Measurements from ENCODE around the gene PPIL4.
"Not testable (repeated sequence)": the region's sequence is repeated elsewhere in the genome, so short reads cannot be mapped to it uniquely, and the experiment has no call there.

The PPIL4 gene

DNA sequence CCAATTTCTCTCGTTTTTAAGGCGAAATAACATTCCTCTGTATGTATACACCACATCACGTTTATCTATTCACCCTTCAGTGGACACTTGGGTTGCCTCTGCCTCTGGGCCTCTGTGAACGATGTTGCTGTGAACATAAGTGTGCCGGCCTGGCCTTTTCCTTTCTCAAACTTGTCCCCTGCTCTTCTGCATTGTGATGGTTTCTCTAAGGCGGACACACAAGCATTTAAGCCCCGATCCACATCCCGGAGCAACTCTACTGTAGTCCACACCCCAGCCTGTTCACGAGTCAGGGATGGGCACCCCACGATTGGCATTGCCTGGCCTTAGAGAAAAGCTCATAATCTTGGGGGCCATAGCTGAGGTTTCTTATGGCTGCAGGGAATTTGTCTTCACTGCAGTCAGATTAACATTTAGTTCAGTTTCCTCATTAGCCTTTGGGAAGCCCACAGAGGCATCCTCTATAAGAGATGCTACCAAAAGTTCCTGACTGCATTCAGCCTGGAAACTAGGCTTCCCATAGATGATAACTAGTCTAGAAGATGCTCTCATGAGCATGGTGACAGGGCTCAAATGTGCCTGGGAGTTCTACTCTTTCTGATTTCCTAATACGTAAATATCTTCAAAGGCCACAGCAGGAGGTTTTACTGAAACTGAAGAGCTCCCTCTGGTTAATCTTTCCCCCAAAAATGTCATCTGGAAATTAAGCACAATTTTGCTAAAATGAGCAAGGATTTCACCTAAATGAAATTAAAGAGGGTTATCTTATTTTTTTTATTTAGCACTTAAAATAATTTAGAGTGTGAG lies 61.8 kb downstream of the PPIL4 start:
- no peak for DNase-seq (ENCODE audit: low read depth in 2 of 2)

DNA sequence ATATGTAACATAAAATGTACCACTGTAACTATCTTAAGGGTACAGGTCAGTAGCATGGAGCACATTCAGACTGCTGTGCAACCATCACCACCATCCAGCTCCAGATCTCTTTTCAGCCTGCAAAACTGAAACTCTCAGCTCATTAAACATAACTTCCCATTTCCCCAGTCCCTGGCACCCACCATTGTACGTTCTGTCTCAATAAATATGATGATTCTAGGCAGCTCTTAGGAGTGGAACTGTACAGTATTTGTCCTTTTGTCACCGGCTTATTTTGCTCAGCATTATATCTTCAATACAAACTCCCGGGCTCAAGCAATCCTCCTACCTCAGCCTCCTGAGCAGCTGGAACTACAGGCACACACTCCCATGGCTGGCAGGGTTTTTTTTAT lies 62.5 kb downstream of the PPIL4 start:
- no peak for DNase-seq (ENCODE audit: low read depth in 2 of 2)

DNA sequence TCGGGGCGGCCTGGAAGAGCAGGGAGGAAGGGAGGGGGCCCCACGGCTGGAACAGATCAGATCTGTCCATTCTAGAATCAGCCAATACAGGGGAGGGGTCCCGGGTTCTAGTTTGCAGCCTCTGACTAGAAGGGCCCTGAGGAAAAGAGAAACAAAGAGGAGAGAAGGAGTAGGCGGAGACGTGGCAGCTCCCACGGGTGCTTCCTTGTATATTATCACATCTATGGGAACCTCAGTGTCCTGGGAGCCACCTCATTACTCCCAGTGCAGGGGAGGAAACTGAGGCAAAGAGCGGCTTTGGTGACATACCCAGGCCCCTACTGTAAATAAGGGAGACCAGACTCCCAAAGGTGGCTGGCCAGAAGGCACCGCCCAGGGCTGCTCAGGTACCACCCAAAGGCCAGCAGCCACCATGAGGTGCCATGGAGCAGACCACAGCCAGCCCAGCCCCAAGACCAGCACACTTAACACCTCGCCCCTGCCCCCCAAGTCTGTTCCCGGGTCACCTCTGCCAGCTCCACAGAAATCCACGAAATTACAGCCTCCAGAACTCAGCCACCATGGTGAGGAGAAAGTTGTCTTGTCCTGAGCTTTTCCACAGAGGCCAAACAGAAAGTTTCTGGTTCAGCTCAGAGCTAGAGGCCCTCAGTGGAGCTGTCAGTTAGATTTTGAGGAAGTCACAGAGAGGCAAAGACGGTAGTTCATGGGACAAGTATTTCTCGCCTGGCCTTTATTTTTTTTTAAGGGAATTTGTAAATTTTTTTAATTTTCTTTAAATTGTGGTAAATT lies 63.1 kb downstream of the PPIL4 start:
- DNase-seq (ENCODE audit: low read depth in 2 of 2): no peak

DNA sequence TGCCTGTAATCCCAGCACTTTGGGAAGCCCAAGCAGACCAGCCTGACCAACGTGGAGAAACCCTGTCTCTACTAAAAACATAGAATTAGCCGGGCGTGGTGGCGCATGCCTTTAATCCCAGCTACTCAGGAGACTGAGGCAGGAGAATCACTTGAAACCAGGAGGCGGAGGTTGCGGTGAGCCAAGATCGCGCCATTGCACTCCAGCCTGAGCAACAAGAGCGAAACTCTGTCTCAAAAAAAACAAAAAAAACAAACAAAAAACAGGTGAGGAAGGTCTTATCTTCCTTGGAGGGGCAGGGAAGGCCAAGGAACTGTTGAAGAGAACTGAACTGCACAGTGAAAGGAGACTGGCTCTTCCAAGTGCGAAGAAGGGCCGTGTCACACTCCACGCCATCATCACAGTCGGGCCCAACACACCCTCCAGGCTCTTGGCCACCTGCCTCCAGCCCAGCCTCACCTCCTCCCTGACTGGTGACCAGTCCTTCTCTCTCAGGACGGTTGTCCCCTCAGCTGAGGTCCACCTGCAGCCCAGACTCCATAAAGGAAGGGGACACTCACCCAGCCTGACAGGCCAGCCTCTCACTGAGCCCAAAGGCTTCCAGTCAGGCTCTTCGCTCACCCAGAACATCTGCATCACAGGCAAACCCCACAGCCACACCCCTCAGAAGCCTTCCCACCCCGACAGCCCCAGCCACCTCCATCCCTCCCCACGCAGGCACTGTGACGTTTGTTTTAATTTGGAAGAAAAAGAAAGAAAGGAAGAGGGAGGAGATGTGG lies 65.2 kb downstream of the PPIL4 start:
- peak in 1 of 2 donors; percentile 35 for DNase-seq (ENCODE audit: low read depth in 2 of 2)

DNA sequence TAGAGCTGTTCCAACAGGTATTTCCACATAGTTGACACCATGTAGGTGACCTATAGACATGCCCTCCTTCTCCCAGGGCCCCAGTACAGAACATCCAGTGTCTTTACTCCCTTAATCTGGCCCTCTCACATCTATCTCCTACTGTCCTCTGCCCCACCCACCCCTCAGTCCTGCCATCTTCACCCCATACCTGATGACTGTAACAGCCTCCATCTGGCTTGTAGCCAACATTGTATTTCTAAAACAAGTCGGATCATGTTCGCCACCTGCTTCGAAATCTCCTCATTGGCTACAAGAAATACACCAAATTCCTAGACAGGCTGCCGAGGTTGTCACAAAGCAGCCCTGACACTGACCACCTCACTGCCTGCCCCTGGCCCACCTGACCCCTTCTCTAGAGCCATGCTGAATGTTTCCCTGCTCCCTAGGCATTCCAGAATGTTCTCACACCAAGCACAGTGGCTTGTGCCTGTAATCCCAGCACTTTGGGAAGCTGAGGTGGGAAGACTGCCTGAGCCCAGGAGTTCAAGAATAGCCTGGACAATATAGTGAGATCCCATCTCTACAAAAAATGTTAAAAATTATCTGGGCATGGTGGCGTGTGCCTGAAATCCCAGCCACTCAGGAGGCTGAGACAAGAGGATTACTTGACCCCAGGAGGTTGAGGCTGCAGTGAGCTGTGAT lies 67.1 kb downstream of the PPIL4 start:
- DNase-seq (ENCODE audit: low read depth in 2 of 2): no peak

DNA sequence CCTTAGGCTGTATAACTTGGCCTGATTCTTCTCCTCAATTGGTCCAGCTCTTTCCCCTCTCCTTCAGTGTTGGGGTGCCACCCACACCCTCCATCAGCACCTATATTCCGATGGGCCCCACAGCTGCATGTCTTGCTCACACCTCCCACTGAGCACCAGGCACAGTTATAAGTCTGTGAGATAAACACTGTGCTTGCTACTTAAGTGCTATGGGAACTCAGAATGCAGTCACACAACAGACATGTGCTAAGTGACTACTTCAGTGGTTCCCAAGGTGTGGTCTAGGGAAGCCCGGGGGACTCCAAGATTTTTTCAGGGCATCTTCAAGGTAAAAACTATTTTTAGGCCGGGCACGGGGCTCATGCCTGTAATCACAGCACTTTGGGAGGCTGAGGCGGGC lies 68.3 kb downstream of the PPIL4 start:
- DNase-seq (ENCODE audit: low read depth in 2 of 2): no peak

DNA sequence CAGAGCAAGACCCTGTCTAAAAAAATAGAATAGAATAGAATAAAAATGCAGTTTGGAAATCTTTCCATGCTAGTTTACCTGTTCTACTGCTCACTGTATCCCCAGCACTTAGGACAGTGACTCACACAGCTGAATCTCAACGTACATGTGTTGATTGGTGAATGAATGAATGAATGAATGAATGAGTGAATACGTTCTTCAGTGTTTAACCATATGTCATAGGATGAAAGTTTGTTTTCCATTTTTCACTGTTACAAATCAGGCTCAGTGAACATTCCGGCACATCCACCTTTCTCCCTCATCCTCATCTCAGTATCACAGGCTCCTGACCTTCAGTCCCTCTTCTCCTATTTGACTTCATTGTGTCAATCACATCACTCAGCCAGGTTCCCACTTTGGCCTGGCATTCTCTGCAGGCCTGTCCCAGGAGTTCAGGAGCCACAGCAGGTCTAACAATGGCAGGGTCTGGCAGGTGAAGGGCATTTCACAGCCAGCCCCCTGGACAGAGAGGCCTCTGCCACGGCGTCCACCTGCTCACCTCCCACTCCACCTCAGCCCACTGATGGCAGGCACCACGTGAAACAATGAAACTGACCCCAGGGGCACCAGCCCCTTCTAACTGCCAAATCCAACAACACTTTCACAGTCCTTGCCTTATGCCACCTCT lies 68.9 kb downstream of the PPIL4 start:
- DNase-seq (ENCODE audit: low read depth in 2 of 2): no peak

DNA sequence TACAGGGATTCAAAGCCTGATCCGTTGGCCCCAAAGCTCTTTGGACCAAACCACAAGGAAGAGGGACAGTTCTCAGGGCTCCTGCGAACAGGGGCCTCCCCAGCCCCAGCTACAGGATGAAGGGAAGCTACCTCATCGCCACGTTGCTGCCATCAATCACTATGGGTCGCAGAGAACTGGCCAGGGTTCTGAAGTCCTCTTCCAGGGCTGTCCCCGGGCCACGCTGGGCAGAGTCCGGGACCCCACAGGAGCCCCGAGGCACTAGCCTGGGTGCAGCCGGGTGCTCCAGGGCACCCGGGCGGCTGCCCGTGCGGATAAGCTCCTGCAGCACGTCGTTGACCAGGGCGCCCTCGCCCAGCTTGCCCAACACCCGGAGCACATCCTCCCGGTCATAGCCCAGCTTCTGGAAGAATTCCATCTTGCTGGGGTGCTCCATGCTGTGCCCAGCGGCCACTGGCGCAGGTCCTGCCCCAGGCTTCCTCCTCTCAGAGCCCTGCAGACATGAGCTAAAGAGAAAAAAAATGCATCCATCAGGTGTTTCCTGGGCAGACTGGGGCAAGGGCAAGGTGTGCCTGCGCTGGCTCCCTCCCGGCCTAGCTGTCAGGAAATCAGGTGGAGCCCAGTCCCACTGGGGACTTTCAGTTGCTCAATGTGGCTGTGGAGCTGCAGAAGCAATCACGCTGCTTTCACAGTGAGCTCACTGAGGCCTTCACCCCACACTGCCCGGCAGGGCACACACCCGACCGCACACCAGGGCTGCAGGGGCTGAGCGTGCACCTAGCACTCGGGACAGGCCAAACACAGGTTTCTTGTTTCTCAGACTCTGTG lies 71.5 kb downstream of the PPIL4 start:
- DNase-seq (ENCODE audit: low read depth in 2 of 2): no peak

DNA sequence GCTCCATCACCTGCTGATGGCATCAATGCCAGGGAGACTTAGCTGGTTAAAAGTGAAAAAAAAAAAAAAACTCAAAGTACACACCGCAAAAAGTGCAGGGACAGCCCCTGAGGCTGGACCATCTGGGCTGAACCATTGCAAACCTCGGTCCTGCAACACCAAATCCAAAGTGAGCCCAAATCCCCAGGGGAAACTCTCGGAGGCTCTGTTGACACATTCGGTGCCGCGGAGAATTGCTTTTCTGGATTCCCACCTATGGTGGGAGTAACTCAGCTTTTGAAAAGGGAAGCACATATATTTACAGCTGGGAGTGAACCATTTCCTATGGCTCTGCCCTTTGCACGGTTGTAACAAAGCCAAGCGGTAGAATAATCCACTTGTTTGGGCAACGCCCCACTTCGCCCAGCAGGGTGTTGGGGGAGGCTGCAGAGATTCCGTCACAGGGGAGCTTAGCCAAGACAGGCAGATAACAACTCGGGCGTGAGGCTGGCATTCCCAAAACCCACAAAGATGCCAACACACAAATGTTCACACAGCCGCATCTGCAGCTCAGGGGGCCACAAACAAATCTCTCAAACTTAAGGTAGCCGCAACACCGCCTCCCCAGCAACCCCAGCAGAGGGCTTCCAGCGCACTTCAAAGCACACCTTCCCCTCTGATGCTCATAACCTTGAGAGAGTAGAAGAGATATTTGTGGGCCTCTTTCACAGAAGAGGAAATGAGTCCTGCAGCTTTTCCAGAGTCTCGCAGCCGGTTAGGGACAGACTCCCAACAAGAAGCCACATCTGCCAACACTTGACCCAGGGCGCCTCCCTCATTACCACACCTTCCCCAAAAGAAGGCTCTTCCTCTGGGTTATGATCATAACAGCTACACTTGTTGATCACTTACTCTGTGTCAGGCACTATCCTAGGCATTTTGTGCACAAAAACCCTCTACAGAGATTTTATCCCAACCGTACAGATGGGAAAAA lies 72.5 kb downstream of the PPIL4 start:
- no peak for DNase-seq (ENCODE audit: low read depth in 2 of 2)

DNA sequence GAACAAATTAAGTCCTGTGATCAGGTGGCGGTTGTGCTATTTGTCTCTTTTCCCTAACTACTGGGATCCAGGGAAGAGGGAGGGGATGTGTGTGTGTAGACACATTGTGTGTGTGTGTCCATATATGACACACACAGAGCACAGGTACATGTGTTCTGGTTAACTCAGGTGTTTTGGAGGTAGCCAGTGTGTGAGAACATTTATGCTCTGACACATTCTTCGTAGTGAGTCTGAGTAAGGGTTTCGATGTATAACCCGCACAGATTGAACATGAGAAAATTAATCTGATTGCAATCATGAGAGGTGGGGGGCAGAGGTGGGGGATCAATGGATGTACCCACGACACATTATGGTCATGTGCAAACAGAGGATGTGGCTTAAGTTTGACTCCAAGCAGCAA lies 73.6 kb downstream of the PPIL4 start:
- DNase-seq (ENCODE audit: low read depth in 2 of 2): no peak

DNA sequence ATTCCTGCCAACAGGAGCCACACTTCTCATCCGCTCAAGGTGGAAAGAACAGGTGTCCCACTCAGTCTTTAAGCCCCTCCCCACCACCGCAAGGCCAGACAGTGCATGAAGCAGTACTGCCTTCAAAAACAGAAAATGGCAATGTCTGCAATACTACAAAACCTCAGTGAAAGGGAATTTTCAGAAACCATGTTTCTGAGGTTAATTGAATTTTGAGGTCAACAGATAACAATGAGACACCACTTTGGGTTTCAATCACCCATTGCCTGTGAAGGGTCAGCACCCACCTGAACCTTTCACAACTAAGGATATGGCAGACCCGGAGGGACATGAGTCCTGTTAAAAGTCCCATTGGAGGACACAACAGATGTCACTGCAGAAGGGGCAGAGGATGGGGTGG lies 74.0 kb downstream of the PPIL4 start:
- DNase-seq (ENCODE audit: low read depth in 2 of 2): no peak

DNA sequence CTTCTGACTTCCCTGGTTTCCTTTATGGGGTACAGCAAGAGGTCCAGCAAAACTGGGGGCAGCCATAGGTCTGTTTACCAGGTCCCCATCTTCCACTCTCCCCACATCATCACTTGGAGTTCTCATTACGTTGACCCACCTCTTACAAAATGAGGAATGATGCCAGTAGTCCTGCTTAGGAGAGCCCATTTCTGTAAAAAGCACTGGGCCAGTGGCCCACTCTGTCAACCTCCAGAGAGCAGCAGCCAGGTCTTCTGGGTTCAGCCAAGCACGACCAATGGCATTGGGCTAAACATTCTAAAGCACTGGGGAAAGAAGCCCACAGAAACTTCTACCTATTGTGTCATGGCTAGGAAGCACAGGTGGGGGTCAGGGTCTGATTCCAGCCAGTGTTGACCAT lies 74.9 kb downstream of the PPIL4 start:
- DNase-seq (ENCODE audit: low read depth in 2 of 2): no peak

DNA sequence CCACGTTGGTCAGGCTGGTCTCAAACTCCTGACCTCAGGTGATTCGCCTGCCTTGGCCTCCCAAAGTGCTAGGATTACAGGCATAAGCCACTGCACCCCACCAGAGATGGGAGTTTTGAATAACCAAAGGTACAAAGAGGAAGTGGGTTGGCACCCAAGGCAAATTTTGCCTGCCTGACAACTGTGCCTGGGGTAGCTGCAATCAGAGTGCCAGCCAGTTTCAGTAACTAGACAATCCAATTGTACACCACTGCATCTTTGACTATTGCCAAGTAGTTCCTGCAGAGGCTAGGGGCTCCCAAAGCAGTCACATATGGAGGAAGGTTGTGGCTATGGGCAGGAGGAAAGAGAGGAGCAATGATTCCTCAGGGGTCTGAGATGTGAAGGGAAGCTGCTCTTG lies 77.7 kb downstream of the PPIL4 start:
- DNase-seq (ENCODE audit: low read depth in 2 of 2): no peak

DNA sequence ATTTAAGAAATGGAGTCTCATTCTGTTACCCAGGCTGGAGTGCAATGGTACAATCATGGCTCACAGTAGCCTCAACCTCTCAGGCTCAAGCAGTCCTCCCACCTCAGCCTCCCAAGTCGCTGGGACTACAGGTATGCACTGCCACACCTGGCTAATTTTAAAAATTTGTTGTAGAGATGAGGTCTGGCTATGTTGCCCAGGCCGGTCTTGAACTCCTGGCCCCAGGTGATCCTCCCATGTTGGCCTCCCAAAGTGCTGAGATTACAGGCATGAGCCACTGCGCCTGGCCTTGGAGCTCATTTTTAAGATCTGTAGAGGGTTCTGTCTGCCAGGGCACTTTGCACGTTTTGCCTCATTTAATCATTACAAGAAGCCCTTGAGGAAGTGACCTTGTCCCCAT lies 78.6 kb downstream of the PPIL4 start:
- no peak for DNase-seq (ENCODE audit: low read depth in 2 of 2)

DNA sequence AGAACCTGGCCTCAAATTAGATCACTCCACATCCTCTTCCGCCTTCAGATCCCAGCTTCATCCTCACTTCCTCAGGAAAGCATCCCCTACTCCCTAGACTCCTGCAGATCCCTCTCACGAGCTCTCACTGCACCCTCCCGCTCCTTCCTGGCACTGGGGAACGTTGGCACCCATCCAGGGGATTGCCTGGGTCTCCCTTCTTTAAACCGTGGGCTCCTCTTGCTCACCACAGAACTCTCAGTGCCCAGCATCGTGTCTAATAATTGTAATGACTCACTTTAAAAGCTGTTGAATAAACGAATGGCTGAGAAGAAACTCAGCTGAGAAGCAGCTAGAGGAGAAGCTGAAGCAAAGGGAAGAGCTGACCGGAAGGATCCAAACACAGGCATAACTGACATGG lies 81.4 kb downstream of the PPIL4 start:
- no peak for DNase-seq (ENCODE audit: low read depth in 2 of 2)

DNA sequence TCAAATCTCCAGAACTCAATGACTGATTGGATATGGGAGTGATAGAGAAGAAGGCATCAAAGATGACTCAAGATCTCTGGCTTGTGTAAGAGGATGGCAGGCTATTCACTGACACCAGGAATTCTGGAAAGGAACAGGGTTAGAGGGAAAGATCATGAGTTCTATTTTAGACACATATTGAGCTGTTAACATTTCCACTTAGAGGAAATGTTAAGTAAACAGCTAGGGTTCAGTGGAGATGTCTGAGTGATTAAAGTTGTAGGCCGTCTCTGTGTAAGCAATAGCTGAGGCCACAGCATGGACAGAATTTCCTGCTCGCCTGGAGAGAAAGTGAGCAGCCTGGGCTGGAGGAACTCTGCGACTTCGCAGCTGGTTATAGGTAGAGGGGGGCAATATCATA lies 82.1 kb downstream of the PPIL4 start:
- no peak for DNase-seq (ENCODE audit: low read depth in 2 of 2)

DNA sequence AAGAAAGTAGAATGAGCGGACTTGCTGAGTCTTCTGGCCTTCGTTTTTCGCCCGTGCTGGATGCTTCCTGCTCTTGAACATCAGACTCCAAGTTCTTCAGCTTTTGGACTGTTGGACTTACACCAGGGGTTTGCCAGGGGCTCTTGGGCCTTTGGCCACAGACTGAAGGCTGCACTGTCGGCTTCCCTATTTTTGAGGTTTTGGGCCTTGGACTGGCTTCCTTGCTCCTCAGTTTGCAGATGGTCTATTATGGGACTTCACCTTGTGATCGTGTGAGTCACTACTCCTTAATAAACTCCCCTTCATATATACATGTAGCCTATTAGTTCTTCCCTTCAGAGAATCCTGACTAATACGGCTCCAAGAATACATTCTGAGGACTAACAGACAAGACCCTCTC lies 83.1 kb downstream of the PPIL4 start:
- DNase-seq (ENCODE audit: low read depth in 2 of 2): not testable (repeated sequence)

DNA sequence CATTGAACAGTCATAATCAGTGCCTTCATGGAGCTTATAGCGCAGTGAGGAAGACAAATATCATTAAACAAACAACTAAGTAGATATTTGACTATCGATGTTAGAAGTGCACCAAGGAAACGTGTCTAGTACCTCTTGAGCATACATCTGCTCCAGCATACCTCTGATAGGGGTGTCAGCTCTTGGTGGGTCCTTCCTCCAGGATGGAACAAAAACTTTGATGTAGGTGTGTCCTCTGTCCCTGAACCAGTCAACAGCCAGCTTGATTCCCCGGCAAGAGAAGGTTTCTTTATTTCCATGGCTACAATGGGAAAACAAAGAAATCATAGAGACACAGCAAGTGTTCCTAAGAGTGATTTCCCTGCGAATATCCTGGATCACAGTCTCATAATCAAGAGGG lies 84.2 kb downstream of the PPIL4 start:
- DNase-seq (ENCODE audit: low read depth in 2 of 2): no peak

DNA sequence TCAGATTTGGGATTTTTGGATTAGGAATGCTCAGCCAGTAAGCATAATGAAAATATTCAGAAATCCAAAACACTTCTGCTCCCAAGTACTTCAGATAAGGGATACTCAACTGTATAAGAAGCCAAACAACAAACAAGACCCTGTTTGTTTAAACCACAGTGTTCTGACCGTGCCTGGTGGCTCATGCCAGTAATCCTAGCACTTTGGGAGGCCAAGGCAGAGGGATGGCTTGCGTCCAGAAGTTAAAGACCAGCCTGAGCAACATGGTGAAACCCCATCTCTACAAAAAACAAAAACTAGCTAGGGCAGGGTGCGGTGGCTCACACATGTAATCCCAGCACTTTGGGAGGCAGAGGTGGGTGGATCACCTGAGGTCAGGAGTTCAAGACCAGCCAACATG lies 85.6 kb downstream of the PPIL4 start:
- DNase-seq (ENCODE audit: low read depth in 2 of 2): not testable (repeated sequence)
